ENCODE results near the gene COQ7.
A peak's percentile ranks its signal among the peaks of the same experiment; 100 is the strongest.

COQ7 gene

GRCh38 chr16:19067349-19068236, at the start of gene COQ7:
Gene COQ7 (plus strand): TSS chr16:19067614. CDS start chr16:19067665, 51 bp downstream.
- peak; percentile 95 for DNase-seq (ENCODE audit: low spot score)

- DNase-seq (ENCODE audit: low spot score): no peak
Observed at GRCh38 chr16:19020689-19021088, 46.7 kb upstream of the COQ7 start.

- no peak for DNase-seq (ENCODE audit: low spot score)
Observed at GRCh38 chr16:19021747-19022146, 45.7 kb upstream of the COQ7 start.

- no peak for DNase-seq (ENCODE audit: low spot score)
Observed at GRCh38 chr16:19027416-19027815, 40.0 kb upstream of the COQ7 start.

- DNase-seq (ENCODE audit: low spot score): no peak
Observed at GRCh38 chr16:19029980-19030379, 37.4 kb upstream of the COQ7 start.

GRCh38 chr16:19031738-19032137, 35.7 kb upstream of the COQ7 start:
- no peak for DNase-seq (ENCODE audit: low spot score)

GRCh38 chr16:19033761-19034160, 33.7 kb upstream of the COQ7 start:
- DNase-seq (ENCODE audit: low spot score): no peak

GRCh38 chr16:19040400-19040799, 27.0 kb upstream of the COQ7 start:
- DNase-seq (ENCODE audit: low spot score): no peak

GRCh38 chr16:19044769-19045168, 22.6 kb upstream of the COQ7 start:
- no peak for DNase-seq (ENCODE audit: low spot score)

- no peak for DNase-seq (ENCODE audit: low spot score)
Observed at GRCh38 chr16:19046062-19046461, 21.4 kb upstream of the COQ7 start.

- no peak for DNase-seq (ENCODE audit: low spot score)
Observed at GRCh38 chr16:19062706-19063105, 4.7 kb upstream of the COQ7 start.

- DNase-seq (ENCODE audit: low spot score): no peak
Observed at GRCh38 chr16:19066988-19067348, 446 bp upstream of the COQ7 start.

GRCh38 chr16:19068237-19068815, 912 bp downstream of the COQ7 start:
- DNase-seq (ENCODE audit: low spot score): no peak

- peak; percentile 56 for DNase-seq (ENCODE audit: low spot score)
Observed at GRCh38 chr16:19071811-19072777, 4.7 kb downstream of the COQ7 start.

GRCh38 chr16:19073344-19073743, 5.9 kb downstream of the COQ7 start:
- no peak for DNase-seq (ENCODE audit: low spot score)

GRCh38 chr16:19073863-19074262, 6.4 kb downstream of the COQ7 start:
- no peak for DNase-seq (ENCODE audit: low spot score)

- no peak for DNase-seq (ENCODE audit: low spot score)
Observed at GRCh38 chr16:19075511-19075910, 8.1 kb downstream of the COQ7 start.

GRCh38 chr16:19077879-19078278, 10.5 kb downstream of the COQ7 start:
- no peak for DNase-seq (ENCODE audit: low spot score)

- DNase-seq (ENCODE audit: low spot score): no peak
Observed at GRCh38 chr16:19083670-19084069, 16.3 kb downstream of the COQ7 start.

GRCh38 chr16:19084139-19084538, 16.7 kb downstream of the COQ7 start:
- DNase-seq (ENCODE audit: low spot score): no peak

GRCh38 chr16:19084879-19085278, 17.5 kb downstream of the COQ7 start:
- no peak for DNase-seq (ENCODE audit: low spot score)

- DNase-seq (ENCODE audit: low spot score): peak; percentile 33
Observed at GRCh38 chr16:19085679-19086200, 18.3 kb downstream of the COQ7 start.
